ENCODE results near the gene CTCF. TPM values are rescaled to one million over a fixed set of nuclear protein-coding genes. Genes with fewer than 3 reads are reported as not detected.
A peak's percentile ranks its signal among the peaks of the same experiment; 100 is the strongest.

The CTCF gene
- total RNA-seq, 1 experiment from 2014 or later: 33.1 TPM

- in situ Hi-C loops (cut with HindIII; ENCODE audit: low pct_unique_long_range_greater_than_20kb, low sequenced_read_pairs) (no loop called here), intact Hi-C loops (cut with micrococcal nuclease; ENCODE audit: unreplicated experiment) (loop anchor here (10.0 kb wide), 1 partner anchor 99 kb away; the partner anchor contains the start of gene CARMIL2)
- ATAC-seq (no peak), DNase-seq (ENCODE audit: low read depth, low spot score) (no peak)
- H3K36me3 ChIP-seq (ENCODE audit: control insufficient read depth, insufficient read depth, low read length): no peaks in the 10 kb centered on the region
- H3K27ac ChIP-seq (ENCODE audit: low read length): no peak overlapping the region
- ChIA-PET CTCF (no interaction called here), POLR2A (interaction anchor here (0.6 kb wide), 1 partner anchor 13 kb away, joined by 9 read pairs; no protein-coding TSS in a partner anchor)
- H3K4me1 ChIP-seq (ENCODE audit: control insufficient read depth, insufficient read depth, low read length): peaks cover 9% of the 10 kb centered on the region; the same call in 1 of the 2 replicates
- no peaks in the 10 kb centered on the region for H3K9me3 ChIP-seq (ENCODE audit: control insufficient read depth, insufficient read depth, low read depth, low read length)
- H3K27me3 ChIP-seq (ENCODE audit: control insufficient read depth, insufficient read depth, low read length): no peaks in the 10 kb centered on the region
- TSS peak; percentile 88 for BruUV-seq (replicated peaks)
- TF ChIP-seq SIN3A (IDR thresholded peaks at IDR 0.05; ENCODE audit: borderline replicate concordance, insufficient read depth, low read depth, low read length) (no peak), TCF7L2 (IDR thresholded peaks at IDR 0.05; ENCODE audit: low read depth, low read length) (no peak), REST (IDR thresholded peaks at IDR 0.05; ENCODE audit: insufficient read depth in 1 of 2, low read depth in 2 of 2, low read length in 1 of 2) (no peak), CTCF (IDR thresholded peaks at IDR 0.05) (no peak), POLR2AphosphoS5 (IDR thresholded peaks at IDR 0.05; ENCODE audit: low read depth, low read length) (no peak)
- no peak overlapping the region for H3K4me3 ChIP-seq (ENCODE audit: low read depth in 2 of 2, low read length in 2 of 2)
Observed at GRCh38 chr16:67546091-67546501, 16.2 kb upstream of the CTCF start.

- ATAC-seq (peak; percentile 76), DNase-seq (ENCODE audit: low read depth, low spot score) (no peak)
- no TSS peak for BruUV-seq (replicated peaks)
- no peaks in the 10 kb centered on the region for H3K36me3 ChIP-seq (ENCODE audit: control insufficient read depth, insufficient read depth, low read length)
- H3K4me1 ChIP-seq (ENCODE audit: control insufficient read depth, insufficient read depth, low read length): peaks cover 9% of the 10 kb centered on the region; the same call in 1 of the 2 replicates
- TF ChIP-seq TCF7L2 (IDR thresholded peaks at IDR 0.05; ENCODE audit: low read depth, low read length): no peak
- TF ChIP-seq POLR2AphosphoS5 (IDR thresholded peaks at IDR 0.05; ENCODE audit: low read depth, low read length): 0 out of 2 replicates have a peak, but pooled peaks have one; percentile 7
- TF ChIP-seq REST (IDR thresholded peaks at IDR 0.05; ENCODE audit: insufficient read depth in 1 of 2, low read depth in 2 of 2, low read length in 1 of 2): 0 out of 4 replicates have a peak, but pooled peaks of 1 of the 2 experiments have one; percentile 18
- peak; percentile 91 for TF ChIP-seq CTCF (IDR thresholded peaks at IDR 0.05)
- H3K27ac ChIP-seq (ENCODE audit: low read length): no peak overlapping the region
- no peaks in the 10 kb centered on the region for H3K9me3 ChIP-seq (ENCODE audit: control insufficient read depth, insufficient read depth, low read depth, low read length)
- in situ Hi-C loops (cut with HindIII; ENCODE audit: low pct_unique_long_range_greater_than_20kb, low sequenced_read_pairs): no loop called here
- intact Hi-C loops (cut with micrococcal nuclease; ENCODE audit: unreplicated experiment): loop anchor here (10.0 kb wide), 1 partner anchor 98 kb away; the partner anchor contains the start of gene CARMIL2
- no peaks in the 10 kb centered on the region for H3K27me3 ChIP-seq (ENCODE audit: control insufficient read depth, insufficient read depth, low read length)
- no peak overlapping the region for H3K4me3 ChIP-seq (ENCODE audit: low read depth in 2 of 2, low read length in 2 of 2)
- POLR2A ChIA-PET: no interaction called here
- CTCF ChIA-PET: interaction anchor here (0.6 to 1.5 kb wide), 6 partner anchors 9 to 98 kb away, joined by 3 to 7 read pairs (median 4); partner anchors contain the start of gene CARMIL2
Observed at GRCh38 chr16:67546761-67547422, 15.4 kb upstream of the CTCF start.

Data from Panc1 (cell line).